CD4-positive, alpha-beta T cell treated with Interleukin-15 for 4 hours (primary cell): ENCODE results near the gene AGPAT4.
A peak's percentile ranks its signal among the peaks of the same experiment; 100 is the strongest.

Experiments used
- DNase-seq: peaks from one replicate; pipeline ENCODE4 v3.0.0-alpha.2; 2020; ENCODE audit warnings: low spot score

AGPAT4 gene

DNA sequence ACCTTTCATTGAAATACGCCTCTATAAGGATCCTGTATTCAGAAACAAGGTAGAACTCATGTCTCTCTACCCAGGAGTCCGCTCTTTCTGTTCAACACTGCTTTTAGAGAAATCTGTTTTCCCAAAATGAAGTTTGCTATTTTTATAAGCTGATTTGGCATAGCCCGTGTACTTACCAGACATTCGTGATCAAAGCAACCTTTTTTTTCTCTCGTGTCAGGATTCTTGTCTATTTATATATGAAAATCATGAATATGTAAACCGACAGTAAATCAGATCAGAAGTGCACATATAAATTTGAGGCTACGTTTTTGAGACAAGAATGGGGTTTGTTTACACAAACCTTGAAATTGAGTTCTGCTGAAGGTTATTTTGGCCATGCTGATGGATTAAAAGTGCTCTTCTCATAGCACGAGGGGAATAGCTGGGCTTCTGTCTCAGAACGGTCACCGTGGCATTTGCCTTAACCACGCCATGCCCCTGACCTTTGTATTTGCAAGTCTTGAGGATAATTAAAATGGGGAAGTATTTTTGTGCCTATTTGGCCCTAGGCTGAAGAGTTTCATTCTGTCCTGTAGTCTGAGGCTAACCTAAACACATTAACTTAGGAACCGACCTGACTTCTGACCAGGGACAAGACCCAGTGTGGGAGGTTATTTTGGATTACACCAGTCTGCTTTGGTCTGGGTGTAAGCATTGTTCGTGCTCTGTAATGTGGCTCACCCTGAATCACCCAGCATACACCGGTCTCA, 163.7 kb downstream of the AGPAT4 start:
- no peak for DNase-seq

- no peak for DNase-seq
Measured at GRCh38 chr6:161109366-161109765, 164.5 kb downstream of the AGPAT4 start.

DNA sequence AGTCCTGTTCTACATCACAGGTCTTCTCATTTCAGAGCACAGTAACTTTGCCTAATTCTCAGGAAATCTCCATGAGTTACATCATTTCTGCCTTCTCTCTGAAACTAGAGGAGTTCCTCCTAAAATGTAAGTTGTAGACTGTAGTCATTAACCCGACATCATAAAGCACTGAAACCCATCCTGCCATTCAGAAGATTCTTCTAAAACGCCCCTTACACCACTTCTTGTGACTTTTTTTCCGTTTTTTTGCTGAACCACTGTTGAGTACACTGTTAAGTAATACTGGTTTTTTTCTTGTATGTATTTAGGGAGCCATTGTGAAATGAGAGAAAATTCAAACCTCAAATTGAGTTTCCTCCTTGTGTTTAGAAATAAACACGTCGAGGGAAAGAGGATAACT, 164.9 kb downstream of the AGPAT4 start:
- DNase-seq: no peak

DNA sequence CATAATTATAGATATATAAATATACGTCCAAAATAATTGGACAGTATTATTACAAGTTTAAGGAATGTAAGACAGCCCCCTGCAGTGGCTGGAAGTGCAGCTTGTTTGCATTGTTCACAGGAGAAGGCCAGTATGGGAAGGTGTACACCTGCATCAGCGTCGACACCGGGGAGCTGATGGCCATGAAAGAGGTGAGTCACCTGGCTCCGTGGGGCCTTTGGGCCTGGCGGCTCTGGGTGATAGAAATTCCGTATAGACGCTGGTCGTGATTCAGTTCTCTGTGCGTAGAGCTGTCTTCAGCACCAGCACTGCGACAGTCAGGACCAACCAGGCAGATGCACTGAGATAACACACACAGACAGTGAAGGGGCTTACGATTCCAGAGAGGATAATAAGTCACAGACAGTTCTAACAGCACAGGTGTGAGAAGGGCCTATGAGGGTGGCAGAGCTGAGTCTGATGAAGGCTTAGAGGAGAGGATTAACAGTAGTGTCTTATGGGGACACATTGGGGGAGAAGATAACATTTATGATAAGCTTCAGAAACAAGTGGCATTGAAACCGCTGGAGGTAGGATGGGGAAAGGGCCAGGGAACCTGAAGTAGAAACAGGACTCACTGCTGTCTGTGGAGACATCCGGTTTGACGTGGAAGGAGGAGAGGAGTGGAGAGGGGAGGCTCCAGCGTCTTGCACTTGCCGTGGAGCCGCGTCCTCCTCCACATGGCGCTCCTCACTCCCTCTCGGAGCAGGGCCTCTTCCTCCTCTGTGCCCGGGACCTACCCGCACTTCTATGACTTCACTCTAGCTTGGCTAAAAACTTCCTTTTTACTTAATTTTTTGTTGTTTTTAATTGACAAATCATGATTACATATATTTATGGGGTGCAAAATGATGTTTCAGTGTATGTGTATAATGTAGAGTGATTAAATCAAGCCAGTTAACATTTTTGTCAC, 165.8 kb downstream of the AGPAT4 start:
- DNase-seq: no peak

DNA sequence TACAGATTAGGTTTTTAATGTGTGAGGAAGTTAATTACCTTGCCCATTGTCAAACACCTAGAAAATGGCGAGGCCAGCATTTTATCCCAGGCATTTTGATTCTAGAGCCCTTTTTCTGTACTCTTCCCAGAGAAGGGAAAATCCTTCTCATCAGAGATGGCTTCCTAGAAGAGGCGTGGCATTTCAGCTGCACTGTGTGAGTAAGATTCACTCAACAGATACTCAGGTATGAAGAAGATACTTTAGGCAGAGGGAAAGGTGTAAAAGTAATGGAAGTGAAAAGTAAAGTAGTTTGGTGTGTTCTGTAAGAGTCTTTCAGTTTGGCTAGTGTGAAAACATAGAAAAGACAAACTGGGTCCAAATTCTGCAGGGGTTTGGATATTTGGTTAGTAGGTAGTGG, 168.5 kb downstream of the AGPAT4 start:
- DNase-seq: no peak

- DNase-seq: no peak
Measured at GRCh38 chr6:161104966-161105365, 168.9 kb downstream of the AGPAT4 start.

DNA sequence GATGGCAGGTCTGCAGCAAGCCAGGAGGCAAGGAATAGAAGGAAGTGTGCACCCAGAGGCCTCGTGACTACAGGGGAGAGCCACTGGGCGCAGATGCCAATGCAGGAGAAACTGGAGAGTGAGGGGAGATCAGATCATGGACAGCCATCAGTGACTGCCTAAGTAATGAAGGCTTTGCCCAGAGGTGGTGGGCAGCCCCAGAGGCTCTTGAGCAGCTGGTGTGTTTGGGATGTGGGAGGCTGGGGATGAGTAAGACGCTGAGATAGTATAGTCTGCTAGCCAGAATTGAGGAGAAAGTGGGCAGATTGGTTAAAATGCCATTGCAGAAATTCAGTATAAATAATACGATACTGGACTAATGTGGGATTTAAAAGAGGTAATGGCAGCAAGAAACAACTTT, 170.4 kb downstream of the AGPAT4 start:
- DNase-seq: no peak

- no peak for DNase-seq
Measured at GRCh38 chr6:161101517-161101916, 172.3 kb downstream of the AGPAT4 start.

GRCh38 chr6:161100072-161100471, 173.8 kb downstream of the AGPAT4 start:
- no peak for DNase-seq

GRCh38 chr6:161095916-161096315, 177.9 kb downstream of the AGPAT4 start:
- DNase-seq: no peak

GRCh38 chr6:161094955-161095354, 178.9 kb downstream of the AGPAT4 start:
- DNase-seq: no peak

DNA sequence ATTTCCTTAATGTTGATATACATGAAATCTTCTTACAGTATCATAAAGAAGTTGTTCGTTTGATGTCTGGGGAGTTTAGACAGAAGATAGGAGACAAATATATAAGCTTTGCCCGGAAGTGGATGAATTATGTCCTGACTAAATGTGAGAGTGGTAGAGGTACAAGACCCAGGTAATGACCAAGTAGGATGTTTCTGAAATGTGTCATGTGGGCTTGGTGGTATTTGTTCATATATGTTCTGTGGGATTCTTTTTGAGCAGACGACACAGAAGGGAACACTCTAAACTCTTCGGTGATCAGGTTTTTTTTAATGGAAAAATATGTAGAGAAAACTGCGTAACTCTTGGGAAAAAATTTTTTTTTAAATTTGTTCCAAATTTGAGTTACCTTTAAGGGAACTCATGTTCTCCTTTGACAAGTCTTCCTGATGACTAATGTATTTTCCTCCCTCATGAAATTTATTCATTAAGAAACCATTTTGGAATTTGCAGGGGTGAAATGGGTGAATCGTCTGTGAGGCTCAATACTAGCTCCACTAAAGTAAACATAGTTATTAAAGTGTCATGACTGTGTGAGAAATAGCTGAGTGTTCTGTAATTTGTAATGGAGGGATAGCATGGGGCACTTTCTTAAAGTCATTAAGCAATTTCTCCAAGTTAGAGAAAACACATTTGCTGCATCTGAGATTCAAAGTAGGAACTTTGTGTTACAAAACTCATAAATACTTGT, 181.7 kb downstream of the AGPAT4 start:
- DNase-seq: no peak

DNA sequence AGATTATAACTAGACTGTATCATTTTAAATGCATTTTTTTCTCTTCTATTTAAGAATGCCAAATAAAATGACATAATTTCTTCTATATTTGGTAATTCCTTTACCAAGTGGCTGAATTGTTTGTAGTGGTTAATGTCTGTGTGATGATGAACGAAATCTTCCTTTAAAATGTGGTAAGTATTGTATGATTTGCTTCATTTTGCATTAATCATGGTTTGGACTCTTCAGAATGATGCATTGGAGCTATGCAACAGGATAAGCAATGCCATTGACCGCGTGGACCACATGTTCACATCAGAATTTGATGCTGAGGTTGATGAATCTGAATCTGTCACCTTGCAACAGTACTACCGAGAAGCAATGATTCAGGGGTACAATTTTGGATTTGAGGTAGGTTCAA, 182.7 kb downstream of the AGPAT4 start:
- no peak for DNase-seq

GRCh38 chr6:161088676-161089328, 185.1 kb downstream of the AGPAT4 start:
- no peak for DNase-seq

- DNase-seq: peak; percentile 8
Measured at GRCh38 chr6:161085246-161085645, 188.6 kb downstream of the AGPAT4 start.

DNA sequence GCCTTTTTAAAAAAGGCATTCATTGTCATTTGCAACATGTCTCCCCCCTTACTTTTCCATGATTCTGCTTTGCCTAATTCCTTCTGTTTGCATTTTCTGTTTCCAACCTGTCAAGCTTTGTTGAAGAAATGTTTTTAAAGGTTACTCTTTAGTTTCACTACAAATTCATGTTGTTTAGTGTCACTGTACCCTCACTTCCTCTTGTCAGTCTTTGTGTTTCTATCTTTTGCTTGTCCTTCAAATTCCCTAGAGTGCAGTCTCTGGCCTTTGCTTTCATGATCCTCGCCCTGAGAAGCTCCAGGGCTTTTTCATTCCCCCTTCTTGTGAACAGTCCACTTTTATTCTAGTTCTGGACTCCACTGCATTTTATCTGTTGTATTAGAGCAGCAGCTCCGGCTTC, 191.6 kb downstream of the AGPAT4 start:
- DNase-seq: no peak

GRCh38 chr6:161080263-161080970, 193.4 kb downstream of the AGPAT4 start:
- DNase-seq: peak; percentile 26
